ENCODE measurements around the gene UBTD2.

DNA sequence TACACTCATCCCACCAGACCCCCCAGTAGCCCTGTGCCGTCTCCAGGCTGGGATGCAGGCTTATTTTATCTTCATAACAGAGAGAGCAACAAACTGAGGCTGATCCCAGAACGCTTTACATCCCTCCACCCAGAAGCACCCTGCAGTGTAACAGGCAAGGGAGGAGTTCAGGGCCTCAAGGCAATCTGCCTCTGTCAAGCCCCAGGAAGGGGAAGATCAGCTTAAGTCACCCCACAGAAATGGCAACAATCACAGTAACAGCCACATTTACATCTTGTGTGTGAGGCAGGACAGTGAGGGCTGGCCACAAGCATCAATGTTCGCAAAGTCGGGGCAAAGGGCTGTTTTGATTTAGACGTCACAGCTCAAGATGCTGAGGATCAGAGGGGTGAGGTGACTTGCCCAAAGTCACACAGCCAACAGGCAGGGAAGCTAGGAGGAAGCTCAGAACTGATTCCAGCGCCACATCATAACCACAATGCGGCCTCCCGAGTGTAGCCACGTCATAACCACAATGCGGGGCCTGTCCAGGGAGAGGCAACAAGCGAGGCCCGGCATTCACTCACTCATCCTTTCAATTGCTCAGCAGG, 109.9 kb downstream of the UBTD2 start:
- TF ChIP-seq, protein P1, sequence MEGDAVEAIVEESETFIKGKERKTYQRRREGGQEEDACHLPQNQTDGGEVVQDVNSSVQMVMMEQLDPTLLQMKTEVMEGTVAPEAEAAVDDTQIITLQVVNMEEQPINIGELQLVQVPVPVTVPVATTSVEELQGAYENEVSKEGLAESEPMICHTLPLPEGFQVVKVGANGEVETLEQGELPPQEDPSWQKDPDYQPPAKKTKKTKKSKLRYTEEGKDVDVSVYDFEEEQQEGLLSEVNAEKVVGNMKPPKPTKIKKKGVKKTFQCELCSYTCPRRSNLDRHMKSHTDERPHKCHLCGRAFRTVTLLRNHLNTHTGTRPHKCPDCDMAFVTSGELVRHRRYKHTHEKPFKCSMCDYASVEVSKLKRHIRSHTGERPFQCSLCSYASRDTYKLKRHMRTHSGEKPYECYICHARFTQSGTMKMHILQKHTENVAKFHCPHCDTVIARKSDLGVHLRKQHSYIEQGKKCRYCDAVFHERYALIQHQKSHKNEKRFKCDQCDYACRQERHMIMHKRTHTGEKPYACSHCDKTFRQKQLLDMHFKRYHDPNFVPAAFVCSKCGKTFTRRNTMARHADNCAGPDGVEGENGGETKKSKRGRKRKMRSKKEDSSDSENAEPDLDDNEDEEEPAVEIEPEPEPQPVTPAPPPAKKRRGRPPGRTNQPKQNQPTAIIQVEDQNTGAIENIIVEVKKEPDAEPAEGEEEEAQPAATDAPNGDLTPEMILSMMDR (conservative IDR thresholded peaks at IDR 0.05; ENCODE audit: low read depth, low read length) = no peak
- no peak for TF ChIP-seq EZH2 (IDR thresholded peaks at IDR 0.05; ENCODE audit: borderline replicate concordance, low read depth, low read length, poor library complexity, severe bottlenecking)

Data from A673 (cell line).